Activated B cell treated with CpG ODN at 0.5 μM for 24 hours (primary cell): ENCODE data around the gene FCHSD1. TPM values are rescaled to one million over a fixed set of nuclear protein-coding genes. Genes with fewer than 3 reads are reported as not detected.

Experiments used
- ATAC-seq: fragments of 200-7000 bp; cut with Tn5 transposase; one replicate; pipeline ENCODE4 v1.10.0; 2021; ENCODE audit warnings: low read depth, mild to moderate bottlenecking, moderate library complexity
- CTCF ChIA-PET: fragments of 350-600 bp; sonication (Branson Sonifier 250); formaldehyde crosslinking; loops from one replicate; lab custom pipeline; 2021; ENCODE audit warnings: antibody characterized with exemption; lab: Charles Lee
- POLR2A ChIA-PET: fragments of 350-600 bp; sonication (Branson Sonifier 250); formaldehyde crosslinking; loops from one replicate; lab custom pipeline; 2021; ENCODE audit warnings: antibody characterized with exemption; lab: Charles Lee
- DNase-seq: peaks from one replicate; pipeline ENCODE4 v3.0.0; 2022
- H3K27ac Mint-ChIP-seq: one replicate; pipeline ENCODE4 v1.8.0; 2020; ENCODE audit warnings: mixed read lengths
- H3K27me3 Mint-ChIP-seq: one replicate; pipeline ENCODE4 v1.8.0; 2021; ENCODE audit warnings: mixed read lengths
- H3K36me3 Mint-ChIP-seq: one replicate; pipeline ENCODE4 v1.8.0; 2021; ENCODE audit warnings: low read depth, mixed read lengths
- H3K4me1 Mint-ChIP-seq: one replicate; pipeline ENCODE4 v1.8.0; 2021; ENCODE audit warnings: mixed read lengths
- H3K4me3 Mint-ChIP-seq: one replicate; pipeline ENCODE4 v1.8.0; 2020; ENCODE audit warnings: mild to moderate bottlenecking, mixed read lengths
- H3K9me3 Mint-ChIP-seq: one replicate; pipeline ENCODE4 v1.8.0; 2020; ENCODE audit warnings: mixed read lengths
- intact Hi-C: fragments of 100-400 bp; cut with micrococcal nuclease; formaldehyde crosslinking; loops from one replicate; pipeline ENCODE4 v1.15.1; 2024
- total RNA-seq: library from RNA; stranded (reverse); gene quantifications from 2 replicates; pipeline ENCODE4 v1.2.3, GENCODE V29; 2022
- TF ChIP-seq, protein P1 (sequence below): fragments of 200-600 bp; IDR thresholded peaks from one replicate; pipeline ENCODE4 v1.8.0; 2022; ENCODE audit warnings: antibody characterized with exemption, mild to moderate bottlenecking

The FCHSD1 gene
- total RNA-seq, 1 donor from 2014 or later = 79.5 TPM

DNA sequence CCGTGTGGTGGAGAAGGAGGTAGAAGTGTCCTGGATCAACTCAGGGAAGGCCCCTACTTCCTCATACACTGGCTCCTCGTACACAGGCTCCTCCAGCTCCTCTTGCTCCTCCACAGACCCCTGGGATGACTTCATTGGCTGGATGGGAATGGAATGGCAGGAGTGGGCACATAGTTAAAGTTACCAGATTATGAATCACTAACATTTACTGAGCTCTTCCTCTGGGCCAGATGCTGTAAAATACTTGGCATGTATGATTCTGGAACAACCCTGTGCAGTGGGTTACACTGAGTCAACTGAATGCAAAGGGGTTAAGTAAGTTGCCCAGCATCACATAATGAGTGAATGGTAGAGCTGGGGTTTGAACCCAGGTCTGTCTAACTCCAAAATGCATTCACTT, 3.1 kb upstream of the FCHSD1 start:
- no peak overlapping the region for H3K27ac Mint-ChIP-seq
- ChIA-PET CTCF (no interaction called here), POLR2A (no interaction called here)
- H3K36me3 Mint-ChIP-seq = peaks cover 3% of the 10 kb centered on the region
- H3K4me3 Mint-ChIP-seq = no peak overlapping the region
- H3K9me3 Mint-ChIP-seq = no peaks in the 10 kb centered on the region
- ATAC-seq = no peak
- DNase-seq = no peak
- intact Hi-C loops = no loop called here
- TF ChIP-seq, protein P1, sequence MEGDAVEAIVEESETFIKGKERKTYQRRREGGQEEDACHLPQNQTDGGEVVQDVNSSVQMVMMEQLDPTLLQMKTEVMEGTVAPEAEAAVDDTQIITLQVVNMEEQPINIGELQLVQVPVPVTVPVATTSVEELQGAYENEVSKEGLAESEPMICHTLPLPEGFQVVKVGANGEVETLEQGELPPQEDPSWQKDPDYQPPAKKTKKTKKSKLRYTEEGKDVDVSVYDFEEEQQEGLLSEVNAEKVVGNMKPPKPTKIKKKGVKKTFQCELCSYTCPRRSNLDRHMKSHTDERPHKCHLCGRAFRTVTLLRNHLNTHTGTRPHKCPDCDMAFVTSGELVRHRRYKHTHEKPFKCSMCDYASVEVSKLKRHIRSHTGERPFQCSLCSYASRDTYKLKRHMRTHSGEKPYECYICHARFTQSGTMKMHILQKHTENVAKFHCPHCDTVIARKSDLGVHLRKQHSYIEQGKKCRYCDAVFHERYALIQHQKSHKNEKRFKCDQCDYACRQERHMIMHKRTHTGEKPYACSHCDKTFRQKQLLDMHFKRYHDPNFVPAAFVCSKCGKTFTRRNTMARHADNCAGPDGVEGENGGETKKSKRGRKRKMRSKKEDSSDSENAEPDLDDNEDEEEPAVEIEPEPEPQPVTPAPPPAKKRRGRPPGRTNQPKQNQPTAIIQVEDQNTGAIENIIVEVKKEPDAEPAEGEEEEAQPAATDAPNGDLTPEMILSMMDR = no peak
- H3K27me3 Mint-ChIP-seq = peaks cover 6% of the 10 kb centered on the region
- H3K4me1 Mint-ChIP-seq = peaks cover 25% of the 10 kb centered on the region

DNA sequence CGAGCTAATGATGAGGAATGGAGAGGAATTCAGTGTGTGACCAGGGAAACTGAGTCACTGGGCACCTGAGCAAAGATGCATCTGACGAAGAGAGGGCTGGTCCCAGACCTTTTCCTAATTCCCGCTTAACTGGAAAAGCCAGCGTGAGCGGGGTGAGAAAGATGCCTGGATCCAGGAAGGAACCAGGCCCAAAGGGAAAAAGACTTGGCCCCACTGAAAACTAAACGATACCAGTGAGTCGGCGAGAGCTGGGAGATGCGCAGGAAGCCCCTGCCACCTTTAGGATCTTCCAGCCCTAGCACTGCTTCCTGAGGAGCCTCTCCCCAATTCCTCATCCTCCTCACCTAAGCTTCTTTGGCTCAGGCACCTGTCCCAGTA, 499 bp upstream of the FCHSD1 start:
- H3K36me3 Mint-ChIP-seq = peaks cover 23% of the 10 kb centered on the region
- ATAC-seq (no peak), DNase-seq (no peak)
- no peaks in the 10 kb centered on the region for H3K9me3 Mint-ChIP-seq
- H3K4me3 Mint-ChIP-seq = peak overlapping the region; percentile 98
- peaks cover 29% of the 10 kb centered on the region for H3K4me1 Mint-ChIP-seq
- H3K27me3 Mint-ChIP-seq = peaks cover 3% of the 10 kb centered on the region
- TF ChIP-seq, protein P1 = no peak
- ChIA-PET CTCF (interaction anchor here (1.3 to 2.8 kb wide), 7 partner anchors 10 to 239 kb away, joined by 3 to 11 read pairs (median 8); partner anchors contain the start of genes HDAC3, PCDHGA10 and RELL2), POLR2A (interaction anchor here (0.8 to 2.7 kb wide), 14 partner anchors 10 to 331 kb away, joined by 3 to 50 read pairs (median 8); partner anchors contain the start of genes DELE1, DIAPH1, HDAC3 and RELL2)
- intact Hi-C loops = loop anchor here (1.0 to 2.0 kb wide), 4 partner anchors 13 to 59 kb away; partner anchors contain the start of gene ARAP3
- peak overlapping the region; percentile 96 for H3K27ac Mint-ChIP-seq

DNA sequence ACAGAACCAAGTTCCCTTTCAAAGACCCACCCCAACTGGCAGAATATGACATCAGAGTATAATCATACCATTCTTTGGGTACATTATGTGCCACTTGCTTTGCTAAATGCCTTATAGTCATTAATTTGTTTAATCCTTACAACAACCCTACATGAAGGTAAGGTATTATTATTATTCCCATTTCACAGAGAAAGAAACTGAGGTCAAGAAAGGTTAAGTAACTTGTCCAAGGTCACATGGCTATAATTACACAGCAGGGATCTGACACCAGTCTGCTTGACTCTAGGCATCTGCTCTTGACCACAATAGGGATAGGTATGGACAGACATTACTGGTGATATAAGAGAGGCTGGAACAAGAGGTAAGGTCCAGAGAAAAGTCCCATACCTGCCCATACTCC, 1.2 kb downstream of the FCHSD1 start:
- Mint-ChIP-seq H3K27me3 (no peaks in the 10 kb centered on the region), H3K27ac (peak overlapping the region; percentile 41), H3K36me3 (peaks cover 39% of the 10 kb centered on the region), H3K4me1 (peaks cover 29% of the 10 kb centered on the region), H3K9me3 (no peaks in the 10 kb centered on the region), H3K4me3 (peak overlapping the region; percentile 98)
- TF ChIP-seq, protein P1 = no peak
- DNase-seq (no peak), ATAC-seq (no peak)
- intact Hi-C loops = loop anchor here (2.0 kb wide), 1 partner anchor 33 kb away; the partner anchor contains the start of gene ARAP3
- POLR2A ChIA-PET = interaction anchor here (0.6 to 2.6 kb wide), 4 partner anchors 8 to 199 kb away, joined by 5 to 50 read pairs (median 16); partner anchors contain the start of genes HDAC3 and RELL2
- CTCF ChIA-PET = no interaction called here

DNA sequence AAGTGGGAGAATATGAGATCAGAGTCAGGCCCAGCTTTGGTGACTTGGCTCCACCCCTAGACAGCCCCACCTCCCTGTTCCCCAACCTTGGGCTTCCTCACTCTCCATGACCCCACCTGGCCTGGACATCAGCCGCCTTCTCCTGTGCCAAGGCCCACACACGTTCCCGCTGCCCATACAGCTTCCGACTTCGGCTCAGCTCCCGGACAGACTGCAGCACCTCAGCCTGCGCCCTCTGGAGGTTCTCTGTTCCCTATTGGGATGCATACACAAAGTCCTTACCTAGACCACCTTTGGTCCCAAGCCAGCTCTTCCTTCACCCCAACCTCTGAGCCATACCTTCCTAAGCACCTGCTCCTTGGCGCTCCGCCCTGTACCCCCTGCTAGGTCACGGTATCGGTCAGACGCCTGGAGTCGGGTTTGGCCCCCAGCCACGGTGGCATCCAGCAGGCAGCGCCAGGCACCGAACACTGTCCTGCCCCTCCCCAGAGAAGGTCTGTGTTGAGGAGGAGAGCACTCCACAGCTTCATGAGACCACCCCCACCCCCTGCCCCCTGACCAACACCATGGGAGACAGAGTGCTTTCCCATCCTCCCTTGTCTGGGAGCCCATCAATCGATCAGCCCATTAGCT, 2.0 kb downstream of the FCHSD1 start:
- Mint-ChIP-seq H3K27me3 (no peaks in the 10 kb centered on the region), H3K27ac (no peak overlapping the region), H3K36me3 (peaks cover 47% of the 10 kb centered on the region), H3K4me1 (peaks cover 29% of the 10 kb centered on the region), H3K4me3 (no peak overlapping the region), H3K9me3 (no peaks in the 10 kb centered on the region)
- DNase-seq (no peak), ATAC-seq (no peak)
- POLR2A ChIA-PET = interaction anchor here (1.2 kb wide), 1 partner anchor 13 kb away, joined by 5 read pairs; the partner anchor contains the start of genes HDAC3 and RELL2
- TF ChIP-seq, protein P1 = no peak
- intact Hi-C loops = no loop called here
- CTCF ChIA-PET = no interaction called here

DNA sequence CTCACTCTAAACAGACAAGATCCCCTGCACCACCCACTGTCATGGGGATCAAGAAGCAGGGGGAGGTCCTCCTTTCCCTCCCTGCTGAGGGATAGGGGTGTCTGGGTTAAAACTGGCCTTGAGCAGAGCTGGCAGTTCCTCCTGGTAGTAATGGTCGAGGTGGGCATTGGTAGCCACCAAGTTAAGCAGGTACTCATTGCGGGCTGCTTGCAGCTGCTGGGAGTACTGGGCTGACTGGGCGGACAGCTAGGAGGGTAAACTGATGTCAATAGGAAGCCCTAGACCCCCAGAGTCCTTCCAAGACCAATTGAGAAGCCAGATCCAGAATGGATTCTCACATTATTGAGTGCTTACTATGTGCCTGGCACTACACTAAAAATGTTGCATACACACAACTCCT, 3.4 kb downstream of the FCHSD1 start:
- ChIA-PET POLR2A (no interaction called here), CTCF (interaction anchor here (1.3 to 1.5 kb wide), 2 partner anchors 10 to 56 kb away, joined by 3 read pairs; no protein-coding TSS in a partner anchor)
- Mint-ChIP-seq H3K4me1 (peaks cover 29% of the 10 kb centered on the region), H3K27me3 (no peaks in the 10 kb centered on the region), H3K4me3 (no peak overlapping the region), H3K9me3 (no peaks in the 10 kb centered on the region), H3K36me3 (peaks cover 55% of the 10 kb centered on the region), H3K27ac (no peak overlapping the region)
- TF ChIP-seq, protein P1 = no peak
- intact Hi-C loops = no loop called here
- DNase-seq = no peak
- ATAC-seq = no peak
